ENCODE data around the gene THRA. TPM values are rescaled to one million over a fixed set of nuclear protein-coding genes. Genes with fewer than 3 reads are reported as not detected.

THRA gene
- total and polyA plus RNA-seq, 2 donors (not counting 3 experiments of a cell fraction or from before 2014, with no cell fraction given): 17.4 to 29.6 TPM

DNA sequence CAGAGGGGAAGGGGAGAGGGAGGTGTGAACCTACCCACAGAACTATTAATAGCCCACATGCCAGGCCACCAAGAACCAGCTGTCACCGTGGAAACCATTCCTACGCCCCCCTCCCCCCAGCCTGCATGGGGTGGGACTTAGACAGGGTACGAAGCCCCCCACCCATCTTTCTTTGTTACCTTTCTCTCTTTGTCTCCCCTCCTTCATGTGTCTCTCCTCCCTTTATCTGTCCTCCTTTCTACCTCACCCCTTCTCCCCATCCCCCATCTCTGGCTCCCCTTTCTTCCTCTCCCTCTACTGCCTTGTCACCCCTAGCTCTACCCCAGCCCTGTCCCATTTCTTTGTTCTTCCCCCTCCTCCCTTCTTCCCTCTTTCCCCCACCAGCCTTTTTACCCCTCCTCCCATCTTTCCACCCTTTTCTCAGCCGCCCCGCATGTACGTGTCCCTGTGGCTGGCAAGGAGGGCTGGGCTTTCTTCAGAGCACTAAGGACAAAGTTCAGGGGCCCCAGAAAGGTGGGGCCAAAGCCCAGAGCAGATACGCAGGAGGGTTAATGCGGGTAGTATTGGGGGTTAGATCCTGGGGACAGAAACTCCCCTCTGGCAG lies 8.0 kb downstream of the THRA start:
- Histone ChIP-seq H3K79me2 (ENCODE audit: control insufficient read depth, insufficient read depth, low read length) (peaks cover 2% of the 10 kb centered on the region), H3K9ac (replicated peaks; ENCODE audit: extremely low read depth, insufficient read depth, low read length) (no peak overlapping the region), H3K4me1 (ENCODE audit: control insufficient read depth, extremely low read depth, insufficient read depth, low read length) (peaks cover 35% of the 10 kb centered on the region), H3K9me1 (replicated peaks; ENCODE audit: control insufficient read depth, extremely low read depth, insufficient read depth, low read length) (no peaks in the 10 kb centered on the region), H3K4me3 (replicated peaks in 1 of 3; ENCODE audit: insufficient read depth in 1 of 3, low read depth in 1 of 3, low read length in 3 of 3) (no peak overlapping the region), H4K20me1 (replicated peaks; ENCODE audit: control insufficient read depth, extremely low read depth, insufficient read depth, low read length) (no peaks in the 10 kb centered on the region), H3K36me3 (ENCODE audit: control insufficient read depth in 2 of 2, extremely low read depth in 1 of 2, insufficient read depth in 2 of 2, low read length in 2 of 2) (peaks cover 0 to 5% of the 10 kb centered on the region in 2 experiments), H2AFZ (ENCODE audit: low read depth, low read length) (no peak overlapping the region), H3K9me3 (replicated peaks; ENCODE audit: control insufficient read depth, insufficient read depth, low read length) (no peaks in the 10 kb centered on the region), H3K4me2 (ENCODE audit: insufficient read depth, low read length) (no peak overlapping the region), H3K27me3 (ENCODE audit: control insufficient read depth in 2 of 2, insufficient read depth in 2 of 2, low read length in 2 of 2) (no peaks in the 10 kb centered on the region), H3K27ac (ENCODE audit: insufficient read depth, low read depth, low read length) (no peak overlapping the region)
- ChIA-PET POLR2A (no interaction called here), CTCF (interaction anchor here (0.5 to 1.3 kb wide), 2 partner anchors 16 to 32 kb away, joined by 3 to 6 read pairs; no protein-coding TSS in a partner anchor)
- DNase-seq (ENCODE audit: low read depth, low spot score) (no peak), FAIRE-seq (no peak)
- dilution Hi-C loops (cut with MboI; ENCODE audit: extremely low pct_ligation_motif_present, low sequenced_read_pairs): no loop called here
- BruUV-seq (replicated peaks): no TSS peak
- TF ChIP-seq POLR2A (IDR thresholded peaks at IDR 0.05; ENCODE audit: low read depth, low read length): no peak
- TF ChIP-seq FOS (IDR thresholded peaks at IDR 0.05; ENCODE audit: borderline replicate concordance, insufficient read depth, low read length): no peak
- TF ChIP-seq MYC (IDR thresholded peaks at IDR 0.05; ENCODE audit: low read depth, low read length): no peak
- TF ChIP-seq EZH2 (IDR thresholded peaks at IDR 0.05; ENCODE audit: borderline replicate concordance, low read depth, low read length, severe bottlenecking): no peak
- TF ChIP-seq, protein P1, sequence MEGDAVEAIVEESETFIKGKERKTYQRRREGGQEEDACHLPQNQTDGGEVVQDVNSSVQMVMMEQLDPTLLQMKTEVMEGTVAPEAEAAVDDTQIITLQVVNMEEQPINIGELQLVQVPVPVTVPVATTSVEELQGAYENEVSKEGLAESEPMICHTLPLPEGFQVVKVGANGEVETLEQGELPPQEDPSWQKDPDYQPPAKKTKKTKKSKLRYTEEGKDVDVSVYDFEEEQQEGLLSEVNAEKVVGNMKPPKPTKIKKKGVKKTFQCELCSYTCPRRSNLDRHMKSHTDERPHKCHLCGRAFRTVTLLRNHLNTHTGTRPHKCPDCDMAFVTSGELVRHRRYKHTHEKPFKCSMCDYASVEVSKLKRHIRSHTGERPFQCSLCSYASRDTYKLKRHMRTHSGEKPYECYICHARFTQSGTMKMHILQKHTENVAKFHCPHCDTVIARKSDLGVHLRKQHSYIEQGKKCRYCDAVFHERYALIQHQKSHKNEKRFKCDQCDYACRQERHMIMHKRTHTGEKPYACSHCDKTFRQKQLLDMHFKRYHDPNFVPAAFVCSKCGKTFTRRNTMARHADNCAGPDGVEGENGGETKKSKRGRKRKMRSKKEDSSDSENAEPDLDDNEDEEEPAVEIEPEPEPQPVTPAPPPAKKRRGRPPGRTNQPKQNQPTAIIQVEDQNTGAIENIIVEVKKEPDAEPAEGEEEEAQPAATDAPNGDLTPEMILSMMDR (IDR thresholded peaks at IDR 0.05; ENCODE audit: extremely low read depth in 1 of 2, insufficient read depth in 1 of 2, low read depth in 1 of 2, low read length in 2 of 2): no peak
- no peak for TF ChIP-seq GATA2 (IDR thresholded peaks at IDR 0.05; ENCODE audit: insufficient read depth, insufficient read length, low read depth, low read length)
- no peak for TF ChIP-seq JUN (IDR thresholded peaks at IDR 0.05; ENCODE audit: borderline replicate concordance, insufficient read depth, insufficient read length, low read depth)
- intact Hi-C loops (cut with micrococcal nuclease): no loop called here

Measured in endothelial cell of umbilical vein (primary cell).